Activated naive CD8-positive, alpha-beta T cell (primary cell): ENCODE results near the gene GOLGA7B.

Experiments used
- H3K27ac Mint-ChIP-seq: one replicate; pipeline ENCODE4 v1.8.0; 2021; ENCODE audit warnings: mixed read lengths
- H3K27me3 Mint-ChIP-seq: one replicate; pipeline ENCODE4 v1.8.0; 2021; ENCODE audit warnings: mixed read lengths
- H3K36me3 Mint-ChIP-seq: one replicate; pipeline ENCODE4 v1.8.0; 2021; ENCODE audit warnings: mixed read lengths
- H3K4me1 Mint-ChIP-seq: one replicate; pipeline ENCODE4 v1.8.0; 2021; ENCODE audit warnings: low read depth, mixed read lengths
- H3K4me3 Mint-ChIP-seq: one replicate; pipeline ENCODE4 v1.8.0; 2021; ENCODE audit warnings: mild to moderate bottlenecking, mixed read lengths
- H3K9me3 Mint-ChIP-seq: one replicate; pipeline ENCODE4 v1.8.0; 2021; ENCODE audit warnings: low read depth, mixed read lengths

GOLGA7B gene

GRCh38 chr10:97905276-97905675 lies 55.6 kb downstream of the GOLGA7B start:
- Mint-ChIP-seq H3K9me3 (no peaks in the 10 kb centered on the region), H3K36me3 (no peaks in the 10 kb centered on the region), H3K27me3 (peaks cover 5% of the 10 kb centered on the region), H3K4me1 (no peaks in the 10 kb centered on the region), H3K4me3 (no peak overlapping the region), H3K27ac (no peak overlapping the region)

GRCh38 chr10:97907211-97907610 lies 57.6 kb downstream of the GOLGA7B start:
- peaks cover 5% of the 10 kb centered on the region for H3K27me3 Mint-ChIP-seq

GRCh38 chr10:97907830-97908229 lies 58.2 kb downstream of the GOLGA7B start:
- H3K9me3 Mint-ChIP-seq: no peaks in the 10 kb centered on the region
- no peak overlapping the region for H3K4me3 Mint-ChIP-seq
- no peak overlapping the region for H3K27ac Mint-ChIP-seq
- peaks cover 5% of the 10 kb centered on the region for H3K27me3 Mint-ChIP-seq
- H3K36me3 Mint-ChIP-seq: no peaks in the 10 kb centered on the region
- no peaks in the 10 kb centered on the region for H3K4me1 Mint-ChIP-seq

More at GRCh38 chr10:97907211-97907610, 57.6 kb downstream of the GOLGA7B start:
- Mint-ChIP-seq H3K9me3 (no peaks in the 10 kb centered on the region), H3K4me1 (no peaks in the 10 kb centered on the region), H3K36me3 (no peaks in the 10 kb centered on the region), H3K27ac (no peak overlapping the region), H3K4me3 (no peak overlapping the region)

- Mint-ChIP-seq H3K9me3 (no peaks in the 10 kb centered on the region), H3K4me3 (no peak overlapping the region), H3K4me1 (no peaks in the 10 kb centered on the region), H3K36me3 (no peaks in the 10 kb centered on the region), H3K27ac (no peak overlapping the region), H3K27me3 (peaks cover 1% of the 10 kb centered on the region)
Observed at GRCh38 chr10:97910661-97911060, 61.0 kb downstream of the GOLGA7B start.

- no peaks in the 10 kb centered on the region for H3K9me3 Mint-ChIP-seq
- no peaks in the 10 kb centered on the region for H3K36me3 Mint-ChIP-seq
- peaks cover 5% of the 10 kb centered on the region for H3K27me3 Mint-ChIP-seq
- no peak overlapping the region for H3K4me3 Mint-ChIP-seq
- no peaks in the 10 kb centered on the region for H3K4me1 Mint-ChIP-seq
- H3K27ac Mint-ChIP-seq: no peak overlapping the region
Observed at GRCh38 chr10:97911217-97911616, 61.6 kb downstream of the GOLGA7B start.

GRCh38 chr10:97913193-97913592 lies 63.5 kb downstream of the GOLGA7B start:
- Mint-ChIP-seq H3K4me3 (no peak overlapping the region), H3K27ac (no peak overlapping the region), H3K27me3 (peaks cover 5% of the 10 kb centered on the region), H3K4me1 (no peaks in the 10 kb centered on the region), H3K36me3 (no peaks in the 10 kb centered on the region), H3K9me3 (no peaks in the 10 kb centered on the region)

- H3K27me3 Mint-ChIP-seq: peaks cover 7% of the 10 kb centered on the region
- H3K9me3 Mint-ChIP-seq: no peaks in the 10 kb centered on the region
- H3K4me3 Mint-ChIP-seq: no peak overlapping the region
- no peaks in the 10 kb centered on the region for H3K36me3 Mint-ChIP-seq
- no peak overlapping the region for H3K27ac Mint-ChIP-seq
- no peaks in the 10 kb centered on the region for H3K4me1 Mint-ChIP-seq
Observed at GRCh38 chr10:97913614-97914013, 64.0 kb downstream of the GOLGA7B start.

GRCh38 chr10:97914171-97914836 lies 64.7 kb downstream of the GOLGA7B start:
- Mint-ChIP-seq H3K4me3 (no peak overlapping the region), H3K27ac (no peak overlapping the region), H3K4me1 (peaks cover 4% of the 10 kb centered on the region), H3K9me3 (no peaks in the 10 kb centered on the region), H3K27me3 (peaks cover 7% of the 10 kb centered on the region), H3K36me3 (no peaks in the 10 kb centered on the region)

GRCh38 chr10:97914837-97915211 lies 65.2 kb downstream of the GOLGA7B start:
- Mint-ChIP-seq H3K36me3 (no peaks in the 10 kb centered on the region), H3K27ac (no peak overlapping the region), H3K4me1 (peaks cover 6% of the 10 kb centered on the region), H3K4me3 (no peak overlapping the region), H3K27me3 (peaks cover 7% of the 10 kb centered on the region), H3K9me3 (no peaks in the 10 kb centered on the region)

GRCh38 chr10:97915346-97916131 lies 65.9 kb downstream of the GOLGA7B start:
- no peak overlapping the region for H3K4me3 Mint-ChIP-seq
- no peaks in the 10 kb centered on the region for H3K36me3 Mint-ChIP-seq
- H3K4me1 Mint-ChIP-seq: peaks cover 6% of the 10 kb centered on the region
- H3K27ac Mint-ChIP-seq: no peak overlapping the region
- no peaks in the 10 kb centered on the region for H3K9me3 Mint-ChIP-seq
- peaks cover 7% of the 10 kb centered on the region for H3K27me3 Mint-ChIP-seq

- H3K4me3 Mint-ChIP-seq: no peak overlapping the region
- H3K27ac Mint-ChIP-seq: no peak overlapping the region
- peaks cover 7% of the 10 kb centered on the region for H3K27me3 Mint-ChIP-seq
- no peaks in the 10 kb centered on the region for H3K36me3 Mint-ChIP-seq
- H3K9me3 Mint-ChIP-seq: no peaks in the 10 kb centered on the region
- H3K4me1 Mint-ChIP-seq: peaks cover 6% of the 10 kb centered on the region
Observed at GRCh38 chr10:97916586-97916985, 66.9 kb downstream of the GOLGA7B start.

GRCh38 chr10:97919012-97919411 lies 69.4 kb downstream of the GOLGA7B start:
- H3K4me1 Mint-ChIP-seq: peaks cover 6% of the 10 kb centered on the region
- H3K27me3 Mint-ChIP-seq: peaks cover 8% of the 10 kb centered on the region
- no peaks in the 10 kb centered on the region for H3K36me3 Mint-ChIP-seq
- no peak overlapping the region for H3K27ac Mint-ChIP-seq
- no peaks in the 10 kb centered on the region for H3K9me3 Mint-ChIP-seq
- H3K4me3 Mint-ChIP-seq: no peak overlapping the region

- Mint-ChIP-seq H3K4me1 (peaks cover 6% of the 10 kb centered on the region), H3K9me3 (no peaks in the 10 kb centered on the region), H3K4me3 (no peak overlapping the region), H3K36me3 (no peaks in the 10 kb centered on the region), H3K27ac (no peak overlapping the region), H3K27me3 (peaks cover 19% of the 10 kb centered on the region)
Observed at GRCh38 chr10:97920865-97921264, 71.2 kb downstream of the GOLGA7B start.
